Thyroid gland (tissue), 4 donors: ENCODE results near the gene CA12. TPM values are rescaled to one million over a fixed set of nuclear protein-coding genes. Genes with fewer than 3 reads are reported as not detected.

ENCODE experiments used
- DNase-seq, 2 donors: peaks; one replicate each; pipeline ENCODE4 v3.0.0-alpha.2; 2019
- H3K27ac ChIP-seq, 3 donors: fragments of 200-600 bp; sonication (generic); 1 replicate in 2 of 3; 2 replicates in 1 of 3; pipeline ENCODE4 v1.5.1; 2016 to 2019; ENCODE audit warnings: mild to moderate bottlenecking in 1 of 3, moderate library complexity in 1 of 3
- H3K27me3 ChIP-seq: fragments of 200-600 bp; sonication (generic); one replicate; pipeline ENCODE4 v1.5.1; 2019
- H3K36me3 ChIP-seq, 2 donors: fragments of 200-600 bp; sonication (generic); one replicate each; pipeline ENCODE4 v1.5.1; 2016 to 2019
- H3K4me1 ChIP-seq, 2 donors: fragments of 200-600 bp; sonication (generic); one replicate each; pipeline ENCODE4 v1.5.1; 2017 to 2019
- H3K4me3 ChIP-seq, 3 donors: fragments of 200-600 bp; sonication (generic); replicated peaks in 1 of 3; 1 replicate in 2 of 3; 2 replicates in 1 of 3; pipeline ENCODE4 v1.5.1; 2016; ENCODE audit warnings: mild to moderate bottlenecking in 1 of 3
- H3K9me3 ChIP-seq: fragments of 200-600 bp; sonication (generic); one replicate; pipeline ENCODE4 v1.5.1; 2017
- CTCF ChIP-seq, 6 experiments: fragments of 200-600 bp in 3 of 6; fragments of 450-650 bp in 3 of 6; sonication (generic) in 3 of 6; IDR thresholded peaks; one replicate each; pipeline ENCODE4 v1.5.1; 2016 to 2019; ENCODE audit warnings: antibody characterized with exemption in 6 of 6, mild to moderate bottlenecking in 2 of 6, inconsistent platforms in 1 of 6, moderate library complexity in 1 of 6
- POLR2A ChIP-seq, 2 donors: fragments of 450-650 bp; IDR thresholded peaks; one replicate each; pipeline ENCODE4 v1.6.1; 2017; ENCODE audit warnings: antibody characterized with exemption in 2 of 2, mild to moderate bottlenecking in 2 of 2, moderate library complexity in 1 of 2
- WGBS, 2 donors: methylation state at CpG; one replicate each; pipeline ENCODE4 v1.1.5; 2017; 5-methylcytosine and 5-hydroxymethylcytosine counted together
- intact Hi-C: fragments of 100-400 bp; cut with DNase I; formaldehyde crosslinking; loops from one replicate; pipeline ENCODE4 v1.15.1; 2023
- total RNA-seq, 4 donors: library from RNA; depleted of rRNA; stranded (reverse); fragments of >200 nt; gene quantifications; one replicate each; pipeline ENCODE4 v1.2.3, GENCODE V29; 2016

CA12 gene
- total RNA-seq, 4 donors from 2014 or later = 0.33 to 21.9 (median 4.3) TPM

- Histone ChIP-seq H3K27me3 (no peaks in the 10 kb centered on the region), H3K9me3 (no peaks in the 10 kb centered on the region), H3K27ac (no peak overlapping the region), H3K4me1 (no peaks in the 10 kb centered on the region), H3K4me3 (no peak overlapping the region), H3K36me3 (no peaks in the 10 kb centered on the region)
- DNase-seq = no peak
- no peak for TF ChIP-seq POLR2A (IDR thresholded peaks at IDR 0.05)
- no peak for TF ChIP-seq CTCF (IDR thresholded peaks at IDR 0.05)
- 83 to 96% methylated on average over 9 to 10 of the region's 10 CpGs for WGBS, 2 donors
- intact Hi-C loops = no loop called here
These were observed 42.5 kb downstream of the CA12 start for GRCh38 chr15:63339006-63339766.

- no peaks in the 10 kb centered on the region for H3K4me1 ChIP-seq
- H3K4me3 ChIP-seq = no peak overlapping the region
- no peak overlapping the region for H3K27ac ChIP-seq
- H3K36me3 ChIP-seq = no peaks in the 10 kb centered on the region
- no peak for DNase-seq
- H3K9me3 ChIP-seq = no peaks in the 10 kb centered on the region
- H3K27me3 ChIP-seq = no peaks in the 10 kb centered on the region
- intact Hi-C loops = no loop called here
- no peak for TF ChIP-seq CTCF (IDR thresholded peaks at IDR 0.05)
These were observed 43.5 kb downstream of the CA12 start for GRCh38 chr15:63338170-63338569.

DNA sequence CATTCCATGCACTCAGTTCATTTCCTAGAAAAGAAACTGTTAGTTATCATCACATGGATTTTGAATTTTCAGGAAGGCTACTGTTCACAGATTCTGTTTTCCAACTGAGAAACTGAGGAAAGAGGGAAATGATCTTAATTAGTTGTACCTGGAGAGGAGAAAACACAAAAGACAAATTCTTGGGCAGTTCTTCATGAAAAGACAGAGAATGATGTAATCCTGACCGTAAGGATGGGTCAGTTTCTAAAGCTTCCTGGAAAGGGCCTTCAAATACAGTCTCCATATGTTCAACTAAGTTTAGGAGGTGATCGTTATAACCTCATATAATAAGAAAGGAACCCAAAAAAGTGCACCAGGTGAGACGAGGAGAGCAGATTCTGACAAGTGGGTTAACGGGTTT, 44.6 kb downstream of the CA12 start:
- no peak for DNase-seq
- no peaks in the 10 kb centered on the region for H3K27me3 ChIP-seq
- H3K4me1 ChIP-seq = no peaks in the 10 kb centered on the region
- H3K4me3 ChIP-seq = no peak overlapping the region
- intact Hi-C loops = no loop called here
- WGBS, 2 donors = 89 to 94% methylated on average over 4 of the region's 4 CpGs
- no peaks in the 10 kb centered on the region for H3K36me3 ChIP-seq
- H3K27ac ChIP-seq = no peak overlapping the region
- TF ChIP-seq POLR2A (IDR thresholded peaks at IDR 0.05) (no peak), CTCF (IDR thresholded peaks at IDR 0.05) (no peak)
- no peaks in the 10 kb centered on the region for H3K9me3 ChIP-seq

GRCh38 chr15:63335543-63336240, 46.0 kb downstream of the CA12 start:
- DNase-seq = no peak
- Histone ChIP-seq H3K9me3 (no peaks in the 10 kb centered on the region), H3K4me3 (no peak overlapping the region), H3K36me3 (no peaks in the 10 kb centered on the region), H3K27ac (no peak overlapping the region), H3K4me1 (no peaks in the 10 kb centered on the region), H3K27me3 (no peaks in the 10 kb centered on the region)
- 84 to 93% methylated on average over 8 of the region's 8 CpGs for WGBS, 2 donors
- TF ChIP-seq CTCF (IDR thresholded peaks at IDR 0.05) (no peak), POLR2A (IDR thresholded peaks at IDR 0.05) (no peak)
- intact Hi-C loops = no loop called here

GRCh38 chr15:63334821-63335220, 46.8 kb downstream of the CA12 start:
- no peak overlapping the region for H3K27ac ChIP-seq
- TF ChIP-seq POLR2A (IDR thresholded peaks at IDR 0.05) (no peak), CTCF (IDR thresholded peaks at IDR 0.05) (no peak)
- 75 to 87% methylated on average over 2 of the region's 2 CpGs for WGBS, 2 donors
- no peaks in the 10 kb centered on the region for H3K9me3 ChIP-seq
- no peaks in the 10 kb centered on the region for H3K36me3 ChIP-seq
- intact Hi-C loops = no loop called here
- H3K4me3 ChIP-seq = no peak overlapping the region
- no peaks in the 10 kb centered on the region for H3K4me1 ChIP-seq
- H3K27me3 ChIP-seq = no peaks in the 10 kb centered on the region
- DNase-seq = no peak
